Nephron progenitor cell (in vitro differentiated cells): Measurements from ENCODE around the gene CDK17.

Experiments used
- DNase-seq: peaks from one replicate; pipeline ENCODE4 v3.0.0; 2021
- H3K27ac Mint-ChIP-seq: 2 replicates; pipeline ENCODE4 v1.8.0; 2021; ENCODE audit warnings: mild to moderate bottlenecking, moderate library complexity, mixed read lengths
- H3K27me3 Mint-ChIP-seq: 2 replicates; pipeline ENCODE4 v1.8.0; 2021; ENCODE audit warnings: mild to moderate bottlenecking, low read depth, mixed read lengths; ENCODE audit not compliant: poor library complexity
- H3K36me3 Mint-ChIP-seq: 2 replicates; pipeline ENCODE4 v1.8.0; 2021; ENCODE audit warnings: low read depth, mixed read lengths
- H3K4me1 Mint-ChIP-seq: 2 replicates; pipeline ENCODE4 v1.8.0; 2021; ENCODE audit warnings: mixed read lengths
- H3K4me3 Mint-ChIP-seq: 2 replicates; pipeline ENCODE4 v1.8.0; 2021; ENCODE audit warnings: mild to moderate bottlenecking, moderate library complexity, mixed read lengths
- H3K9me3 Mint-ChIP-seq: 2 replicates; pipeline ENCODE4 v1.8.0; 2021; ENCODE audit warnings: mild to moderate bottlenecking, moderate library complexity, mixed read lengths
- TF ChIP-seq, protein P1 (sequence below): fragments of 200-600 bp; sonication (generic); IDR thresholded peaks from 2 replicates; pipeline ENCODE4 v1.5.0; 2021; ENCODE audit warnings: antibody characterized with exemption

CDK17 gene

GRCh38 chr12:96364092-96364700, 36.0 kb downstream of the CDK17 start:
- H3K27ac Mint-ChIP-seq = no peak overlapping the region
- H3K4me3 Mint-ChIP-seq = no peak overlapping the region
- no peak for DNase-seq
- peaks cover 33% of the 10 kb centered on the region for H3K4me1 Mint-ChIP-seq
- no peaks in the 10 kb centered on the region for H3K9me3 Mint-ChIP-seq
- TF ChIP-seq, protein P1, sequence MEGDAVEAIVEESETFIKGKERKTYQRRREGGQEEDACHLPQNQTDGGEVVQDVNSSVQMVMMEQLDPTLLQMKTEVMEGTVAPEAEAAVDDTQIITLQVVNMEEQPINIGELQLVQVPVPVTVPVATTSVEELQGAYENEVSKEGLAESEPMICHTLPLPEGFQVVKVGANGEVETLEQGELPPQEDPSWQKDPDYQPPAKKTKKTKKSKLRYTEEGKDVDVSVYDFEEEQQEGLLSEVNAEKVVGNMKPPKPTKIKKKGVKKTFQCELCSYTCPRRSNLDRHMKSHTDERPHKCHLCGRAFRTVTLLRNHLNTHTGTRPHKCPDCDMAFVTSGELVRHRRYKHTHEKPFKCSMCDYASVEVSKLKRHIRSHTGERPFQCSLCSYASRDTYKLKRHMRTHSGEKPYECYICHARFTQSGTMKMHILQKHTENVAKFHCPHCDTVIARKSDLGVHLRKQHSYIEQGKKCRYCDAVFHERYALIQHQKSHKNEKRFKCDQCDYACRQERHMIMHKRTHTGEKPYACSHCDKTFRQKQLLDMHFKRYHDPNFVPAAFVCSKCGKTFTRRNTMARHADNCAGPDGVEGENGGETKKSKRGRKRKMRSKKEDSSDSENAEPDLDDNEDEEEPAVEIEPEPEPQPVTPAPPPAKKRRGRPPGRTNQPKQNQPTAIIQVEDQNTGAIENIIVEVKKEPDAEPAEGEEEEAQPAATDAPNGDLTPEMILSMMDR = no peak
- H3K36me3 Mint-ChIP-seq = peaks cover 7% of the 10 kb centered on the region
- H3K27me3 Mint-ChIP-seq = no peaks in the 10 kb centered on the region

- no peak for DNase-seq
- peak overlapping the region; percentile 35 for H3K27ac Mint-ChIP-seq
- TF ChIP-seq, protein P1 = no peak
These were observed 39.2 kb downstream of the CDK17 start for GRCh38 chr12:96361074-96361473.

DNA sequence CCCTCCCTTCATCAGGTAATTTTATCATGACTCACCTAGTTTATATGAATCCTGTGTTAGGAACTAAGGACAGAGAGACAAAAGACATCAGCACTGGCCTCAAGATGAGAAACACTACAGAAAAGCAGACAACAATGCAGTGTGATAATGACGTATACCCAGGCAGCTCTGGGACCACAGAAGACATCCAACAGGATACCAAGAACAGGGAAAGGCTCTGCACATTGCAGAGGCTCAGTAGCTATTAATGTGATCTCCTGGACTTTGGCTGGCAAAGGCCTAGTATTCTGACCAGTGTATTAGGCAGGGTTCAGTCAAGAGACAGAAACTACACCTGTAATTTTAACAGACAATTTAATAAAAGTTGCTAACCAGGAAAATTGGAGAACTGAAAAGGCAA, 39.7 kb downstream of the CDK17 start:
- TF ChIP-seq, protein P1 = no peak
- H3K4me1 Mint-ChIP-seq = peaks cover 29% of the 10 kb centered on the region
- H3K9me3 Mint-ChIP-seq = no peaks in the 10 kb centered on the region
- peak overlapping the region; percentile 35 for H3K27ac Mint-ChIP-seq
- H3K36me3 Mint-ChIP-seq = peaks cover 7% of the 10 kb centered on the region
- no peak for DNase-seq
- no peak overlapping the region for H3K4me3 Mint-ChIP-seq
- H3K27me3 Mint-ChIP-seq = no peaks in the 10 kb centered on the region

More at GRCh38 chr12:96361074-96361473, 39.2 kb downstream of the CDK17 start:
- Mint-ChIP-seq H3K9me3 (no peaks in the 10 kb centered on the region), H3K27me3 (no peaks in the 10 kb centered on the region), H3K36me3 (peaks cover 7% of the 10 kb centered on the region), H3K4me1 (peaks cover 29% of the 10 kb centered on the region), H3K4me3 (no peak overlapping the region)

DNA sequence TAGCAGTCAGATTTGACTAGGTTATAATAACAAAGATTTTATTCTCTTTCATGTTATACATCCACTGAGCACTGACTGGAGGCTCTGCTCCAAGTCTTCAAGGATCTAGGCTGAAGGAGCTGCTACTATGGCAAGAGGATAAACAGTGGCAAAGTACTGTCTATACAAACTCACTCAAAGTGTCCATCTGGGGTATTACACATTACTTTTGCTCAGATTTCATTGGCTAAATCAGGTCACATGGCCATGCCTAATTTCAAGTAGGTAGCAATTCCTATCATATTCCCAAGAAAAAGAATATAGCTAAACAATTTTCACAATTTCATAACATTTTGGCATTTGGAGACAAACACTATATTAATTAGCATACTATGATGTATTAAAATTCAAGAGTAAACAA, 40.9 kb downstream of the CDK17 start:
- TF ChIP-seq, protein P1 = no peak
- H3K27ac Mint-ChIP-seq = no peak overlapping the region
- H3K4me1 Mint-ChIP-seq = peaks cover 34% of the 10 kb centered on the region
- DNase-seq = no peak
- no peaks in the 10 kb centered on the region for H3K9me3 Mint-ChIP-seq
- no peak overlapping the region for H3K4me3 Mint-ChIP-seq
- H3K36me3 Mint-ChIP-seq = peaks cover 3% of the 10 kb centered on the region
- H3K27me3 Mint-ChIP-seq = no peaks in the 10 kb centered on the region

DNA sequence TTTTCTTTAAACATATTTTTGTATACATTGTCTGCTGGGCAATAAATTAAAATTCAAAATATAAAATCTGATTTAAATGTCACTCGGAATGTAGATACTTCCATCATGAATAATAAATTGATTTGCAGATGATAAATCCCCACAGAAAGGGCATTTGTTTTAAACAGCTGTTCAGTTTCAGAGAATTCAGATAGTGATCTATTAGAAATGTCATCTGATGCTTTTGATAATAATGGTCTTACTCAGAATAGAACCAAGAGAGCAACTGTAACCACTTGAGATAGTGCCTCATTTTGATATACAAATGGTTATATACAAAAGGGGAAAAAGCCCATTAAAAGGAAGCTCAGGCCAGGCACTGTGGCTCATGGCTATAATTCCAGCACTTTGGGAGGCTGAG, 43.4 kb downstream of the CDK17 start:
- TF ChIP-seq, protein P1 = no peak
- DNase-seq = no peak
- Mint-ChIP-seq H3K9me3 (no peaks in the 10 kb centered on the region), H3K4me3 (no peak overlapping the region), H3K36me3 (no peaks in the 10 kb centered on the region), H3K27me3 (no peaks in the 10 kb centered on the region), H3K4me1 (peaks cover 50% of the 10 kb centered on the region), H3K27ac (no peak overlapping the region)

DNA sequence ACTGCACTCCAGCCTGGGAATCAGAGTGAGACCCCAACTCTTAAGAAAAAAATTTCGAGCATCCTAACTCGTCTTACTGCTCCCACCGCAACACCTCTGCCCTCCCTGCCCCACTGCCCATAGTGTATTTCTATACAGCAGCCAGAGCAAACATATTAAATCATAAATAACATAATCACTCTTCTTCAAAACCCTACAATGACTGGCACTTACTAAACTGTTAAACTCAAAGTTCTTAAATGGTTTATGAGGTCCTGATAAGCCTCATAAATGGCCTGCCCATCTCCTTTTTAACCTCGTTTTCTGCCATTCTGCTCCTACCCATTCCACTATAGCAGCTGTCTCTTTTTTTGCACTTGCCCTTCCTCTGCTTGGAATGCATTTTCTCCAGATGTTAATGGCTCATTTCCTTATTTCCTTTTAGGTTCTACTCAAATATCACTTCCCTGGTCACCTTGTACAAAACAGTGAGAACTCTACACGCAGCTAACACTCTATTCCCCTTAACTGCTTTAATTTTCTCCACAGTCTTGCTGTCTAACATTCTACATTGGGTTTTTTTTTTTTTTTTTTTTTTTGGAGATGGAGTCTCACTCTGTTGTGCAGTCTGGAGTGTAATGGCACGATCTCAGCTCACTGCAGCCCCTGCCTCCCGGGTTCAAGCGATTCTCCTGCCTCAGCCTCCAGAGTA, 45.2 kb downstream of the CDK17 start:
- peaks cover 38% of the 10 kb centered on the region for H3K4me1 Mint-ChIP-seq
- H3K27ac Mint-ChIP-seq = peak overlapping the region; percentile 7
- no peaks in the 10 kb centered on the region for H3K36me3 Mint-ChIP-seq
- no peak overlapping the region for H3K4me3 Mint-ChIP-seq
- no peaks in the 10 kb centered on the region for H3K27me3 Mint-ChIP-seq
- DNase-seq = no peak
- TF ChIP-seq, protein P1 = no peak
- no peaks in the 10 kb centered on the region for H3K9me3 Mint-ChIP-seq
